NCI-H187 treated with DMSO at 0.1 percent for 48 hours (cell line): ENCODE results near the gene C10orf90.

Source experiments
- DNase-seq: peaks from one replicate; lab custom pipeline; 2025; lab: John Stamatoyannopoulos, UW

The C10orf90 gene

DNA sequence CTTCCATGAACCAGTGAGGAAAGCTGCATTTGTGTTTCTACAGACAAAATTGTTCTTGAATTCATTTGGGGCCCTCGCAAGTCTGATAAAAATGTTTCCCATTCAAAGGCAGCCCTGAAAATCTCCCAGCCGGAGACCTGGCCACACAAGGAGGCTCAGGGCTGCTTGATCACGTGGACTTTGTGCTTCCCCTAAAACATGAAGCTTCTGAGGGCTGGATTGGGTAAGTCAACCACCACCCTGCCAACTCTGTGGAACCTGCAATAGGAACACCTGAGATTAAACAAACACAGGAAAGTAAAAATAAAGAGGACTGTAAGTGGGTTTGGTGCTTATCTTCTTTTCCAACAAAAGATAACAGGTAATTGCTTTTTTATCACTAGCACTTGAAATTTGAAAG, 133.8 kb downstream of the C10orf90 start:
- DNase-seq: no peak

DNA sequence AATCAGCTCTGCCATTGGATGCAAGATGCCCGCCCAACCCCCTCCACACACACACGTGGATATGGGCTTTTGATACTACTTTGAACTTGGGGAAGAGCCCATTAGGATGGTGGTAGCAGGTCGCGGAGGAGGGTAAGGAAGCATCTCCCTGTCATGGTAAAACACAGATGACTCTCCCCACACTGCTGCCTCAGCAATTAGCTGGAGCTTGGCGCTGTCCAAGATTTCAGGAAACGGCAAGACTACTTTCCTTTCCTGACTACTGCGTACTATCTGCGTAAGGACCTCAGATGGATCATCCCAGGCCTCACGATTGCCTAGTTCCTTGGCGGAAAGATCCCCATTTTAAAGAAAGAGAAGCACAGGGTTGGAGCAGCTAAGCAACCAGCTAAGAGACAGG, 134.3 kb downstream of the C10orf90 start:
- no peak for DNase-seq

DNA sequence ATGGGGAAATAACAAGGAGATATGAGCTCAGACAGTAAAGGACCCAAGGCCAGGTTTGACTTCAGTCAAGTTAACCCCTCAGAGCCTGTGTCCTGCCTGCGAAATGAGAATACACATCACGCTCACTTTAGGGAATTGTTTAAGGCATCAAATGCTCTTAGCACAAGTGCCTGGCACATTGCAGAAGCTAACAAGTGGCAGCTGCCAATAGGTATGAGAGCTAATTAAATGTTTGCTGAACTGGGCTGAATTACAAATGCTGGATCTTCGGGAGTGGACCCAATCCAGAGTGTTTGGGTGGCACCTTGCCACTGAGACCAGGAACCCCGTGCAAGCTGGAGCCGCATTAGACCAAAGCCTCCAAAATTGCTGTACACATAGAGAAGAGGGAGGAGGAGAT, 136.8 kb downstream of the C10orf90 start:
- no peak for DNase-seq

DNA sequence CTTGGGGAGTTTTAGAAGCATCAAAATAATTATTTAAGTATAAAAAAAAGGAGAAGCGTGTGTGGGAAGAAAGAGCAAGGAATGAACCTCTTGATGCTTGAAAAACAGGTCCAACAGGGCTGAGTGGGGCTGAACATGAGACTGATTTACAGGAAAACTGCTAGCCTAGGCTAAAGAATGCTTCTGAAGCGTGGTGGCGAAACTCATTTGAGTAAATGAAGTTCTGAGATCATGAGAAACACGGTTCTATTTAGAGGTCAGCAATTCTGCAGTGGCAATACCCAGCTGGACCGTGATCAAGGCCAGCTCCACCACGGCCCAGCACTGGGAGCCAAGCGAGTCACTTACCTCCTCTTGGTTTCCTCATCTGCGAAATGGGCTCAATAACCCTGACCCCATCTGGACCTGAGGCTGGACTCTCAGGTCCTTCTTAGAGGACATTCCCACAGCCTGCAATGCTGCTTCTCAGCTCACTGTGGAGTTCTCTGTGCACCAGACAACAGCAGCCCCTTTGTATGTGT, 142.1 kb downstream of the C10orf90 start:
- DNase-seq: no peak

DNA sequence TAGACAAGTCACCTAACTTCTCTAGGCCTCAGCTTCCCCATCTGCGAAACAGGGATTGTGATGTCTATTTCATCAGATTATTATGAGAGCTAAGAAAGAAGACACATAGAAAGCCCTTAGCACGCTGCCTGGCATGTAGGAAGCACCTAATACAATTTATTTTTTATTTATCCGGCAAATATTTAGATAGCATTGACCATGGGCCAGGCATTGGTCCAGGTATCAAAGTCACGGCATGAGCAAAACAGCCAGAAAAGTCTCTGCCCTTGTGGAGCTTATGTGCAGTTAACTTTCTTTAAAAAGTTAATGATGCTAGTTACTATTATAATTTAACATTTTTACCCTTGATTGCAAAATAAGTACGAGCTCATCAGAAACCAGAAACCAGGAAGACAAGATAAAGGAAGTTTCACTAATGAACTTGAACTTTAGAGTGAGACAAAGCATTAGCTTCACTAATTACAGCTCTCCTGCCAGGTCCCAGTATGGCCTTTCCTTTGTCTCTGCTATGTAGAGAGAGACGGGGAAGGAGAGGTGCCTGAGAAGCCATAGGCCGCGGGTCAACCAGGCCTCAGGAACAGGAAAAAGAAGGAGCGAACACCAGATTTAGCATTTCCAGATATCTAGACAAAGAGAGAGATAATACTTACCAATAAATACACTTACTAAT, 142.7 kb downstream of the C10orf90 start:
- no peak for DNase-seq

DNA sequence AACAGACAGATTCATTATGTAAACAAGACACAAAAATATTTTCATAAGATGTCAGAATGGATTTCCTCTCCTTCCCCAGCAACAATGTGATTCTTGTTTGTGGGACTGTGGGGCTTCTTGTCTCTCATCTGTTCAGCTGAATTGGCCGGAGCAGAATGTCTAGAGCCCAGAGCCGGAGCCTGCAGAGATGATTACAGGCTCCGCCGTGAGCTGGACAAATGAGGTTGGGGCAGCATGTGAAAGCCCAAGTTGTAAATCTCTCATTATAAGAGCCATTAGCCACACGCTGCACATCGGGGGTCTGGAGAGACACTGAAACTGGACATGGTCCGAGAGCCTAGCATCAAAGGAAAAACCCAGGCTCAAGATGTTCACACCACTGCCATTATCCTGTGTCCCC, 145.2 kb downstream of the C10orf90 start:
- no peak for DNase-seq

DNA sequence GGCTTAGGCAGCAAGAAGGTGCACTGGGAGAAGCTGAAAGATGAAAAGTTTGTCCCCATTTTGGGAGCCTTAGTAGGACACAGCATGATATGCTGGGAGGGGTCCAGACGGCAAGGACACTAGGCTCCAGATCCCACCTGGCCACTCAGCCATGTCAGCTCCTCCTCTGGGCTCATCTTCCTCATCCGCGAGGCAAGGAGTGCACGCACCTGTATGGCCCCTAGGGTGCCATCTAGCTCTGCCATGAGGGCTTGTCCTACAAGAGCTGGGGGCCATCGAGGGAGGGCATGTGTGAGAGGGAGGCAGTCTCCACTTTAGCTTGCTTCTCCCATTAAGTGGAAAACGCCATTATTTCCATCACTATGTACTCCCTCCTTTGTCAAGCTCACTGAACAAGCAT, 146.0 kb downstream of the C10orf90 start:
- no peak for DNase-seq

DNA sequence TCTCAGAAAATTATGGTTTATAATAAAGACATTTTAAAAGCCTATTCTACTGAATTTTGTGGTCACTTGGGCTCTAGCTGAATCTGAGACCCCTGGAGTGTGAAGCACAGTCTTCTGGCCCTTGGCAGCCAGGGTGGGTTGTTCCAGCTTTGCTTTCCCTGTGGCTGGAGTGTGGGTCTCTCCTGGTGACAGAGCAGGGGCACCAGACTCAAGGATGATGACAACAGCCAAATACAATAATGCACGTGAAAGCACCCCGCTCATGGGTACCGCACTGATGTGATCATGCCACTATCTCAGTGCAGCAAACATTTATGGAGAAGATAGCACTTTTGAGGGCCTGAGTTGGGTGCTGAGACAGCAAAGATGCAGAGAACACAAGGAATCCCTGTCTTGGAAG, 147.4 kb downstream of the C10orf90 start:
- no peak for DNase-seq

DNA sequence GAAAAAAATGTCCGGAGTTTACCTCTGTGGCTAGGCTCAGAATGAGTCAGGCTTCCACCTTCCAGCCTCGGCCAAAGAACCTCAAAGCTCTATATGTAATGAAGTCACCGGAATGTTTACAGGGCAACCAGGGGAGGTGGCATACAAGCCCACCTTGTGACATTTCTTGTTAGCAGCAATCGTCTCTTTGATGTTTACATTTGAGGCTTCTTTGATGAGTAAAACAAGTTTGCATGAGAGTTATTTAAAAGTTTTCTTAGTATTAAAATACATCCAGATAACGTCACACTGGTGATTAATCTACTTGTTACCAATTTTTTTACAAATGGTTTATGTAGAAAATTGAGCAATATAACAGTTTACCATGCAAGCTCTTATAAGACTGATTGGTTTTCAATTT, 149.1 kb downstream of the C10orf90 start:
- DNase-seq: no peak

DNA sequence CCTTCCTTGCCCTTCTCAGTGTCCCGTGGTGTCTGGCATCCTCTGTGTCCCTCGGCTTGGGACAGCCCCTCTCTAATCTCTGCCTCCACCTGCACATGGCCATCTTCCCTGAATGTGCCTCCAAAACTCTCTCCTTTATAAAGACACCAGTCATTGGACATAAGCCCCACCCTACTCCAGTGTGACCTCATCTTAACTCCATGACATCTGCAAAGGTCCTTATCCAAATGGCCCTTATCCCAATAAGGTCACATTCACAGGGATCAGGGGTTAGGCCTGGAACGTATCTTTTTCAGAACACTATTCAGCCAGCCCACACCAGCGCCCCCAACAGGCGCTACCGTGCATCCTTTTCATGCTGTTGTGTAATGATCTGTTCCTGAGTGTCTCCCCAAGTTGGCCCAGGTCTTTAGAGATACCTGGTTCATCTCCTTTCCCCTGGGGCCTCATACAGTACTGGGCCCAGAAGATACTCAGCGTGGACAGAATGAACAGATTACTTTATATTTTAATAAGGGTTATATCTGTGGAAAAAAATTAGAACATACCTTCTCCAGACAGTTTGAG, 149.7 kb downstream of the C10orf90 start:
- DNase-seq: no peak

DNA sequence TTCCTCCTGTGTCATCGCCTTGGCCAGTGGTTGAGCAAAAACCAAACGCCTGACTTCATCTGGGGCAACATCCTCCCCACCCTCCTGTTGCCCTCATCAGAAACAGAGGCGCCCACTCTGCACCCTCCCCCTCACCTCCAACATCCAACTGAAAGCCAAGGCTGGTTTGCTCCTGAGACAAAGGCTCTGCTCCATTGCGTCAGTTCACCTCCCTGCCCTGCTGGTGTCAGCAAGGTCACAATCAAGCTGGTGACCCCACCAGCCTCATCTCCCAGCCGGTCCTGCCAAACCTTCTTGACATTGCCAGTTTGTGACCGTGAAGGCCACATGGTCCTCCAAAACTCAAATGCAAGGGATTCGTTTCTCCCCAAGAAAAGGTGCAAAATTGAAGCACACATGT, 150.5 kb downstream of the C10orf90 start:
- DNase-seq: no peak

DNA sequence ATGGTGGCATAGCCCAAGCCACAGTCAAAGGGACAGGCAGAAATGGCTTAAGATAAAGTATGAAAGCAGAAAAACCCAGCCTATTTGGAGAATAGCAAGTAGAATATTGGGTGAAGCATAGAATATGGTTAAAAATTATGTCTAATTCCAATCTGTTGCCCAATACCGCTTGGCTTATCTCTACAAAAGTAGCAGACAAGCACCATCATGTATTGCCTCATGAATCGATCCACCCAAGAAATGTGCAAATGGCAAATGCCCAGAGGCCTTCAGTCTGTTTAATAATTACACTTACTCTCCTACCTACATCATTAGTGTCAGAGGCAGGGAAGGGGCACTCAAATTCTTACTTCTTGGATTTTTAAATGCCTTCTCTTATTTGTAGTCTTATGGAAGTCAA, 151.3 kb downstream of the C10orf90 start:
- DNase-seq: no peak

DNA sequence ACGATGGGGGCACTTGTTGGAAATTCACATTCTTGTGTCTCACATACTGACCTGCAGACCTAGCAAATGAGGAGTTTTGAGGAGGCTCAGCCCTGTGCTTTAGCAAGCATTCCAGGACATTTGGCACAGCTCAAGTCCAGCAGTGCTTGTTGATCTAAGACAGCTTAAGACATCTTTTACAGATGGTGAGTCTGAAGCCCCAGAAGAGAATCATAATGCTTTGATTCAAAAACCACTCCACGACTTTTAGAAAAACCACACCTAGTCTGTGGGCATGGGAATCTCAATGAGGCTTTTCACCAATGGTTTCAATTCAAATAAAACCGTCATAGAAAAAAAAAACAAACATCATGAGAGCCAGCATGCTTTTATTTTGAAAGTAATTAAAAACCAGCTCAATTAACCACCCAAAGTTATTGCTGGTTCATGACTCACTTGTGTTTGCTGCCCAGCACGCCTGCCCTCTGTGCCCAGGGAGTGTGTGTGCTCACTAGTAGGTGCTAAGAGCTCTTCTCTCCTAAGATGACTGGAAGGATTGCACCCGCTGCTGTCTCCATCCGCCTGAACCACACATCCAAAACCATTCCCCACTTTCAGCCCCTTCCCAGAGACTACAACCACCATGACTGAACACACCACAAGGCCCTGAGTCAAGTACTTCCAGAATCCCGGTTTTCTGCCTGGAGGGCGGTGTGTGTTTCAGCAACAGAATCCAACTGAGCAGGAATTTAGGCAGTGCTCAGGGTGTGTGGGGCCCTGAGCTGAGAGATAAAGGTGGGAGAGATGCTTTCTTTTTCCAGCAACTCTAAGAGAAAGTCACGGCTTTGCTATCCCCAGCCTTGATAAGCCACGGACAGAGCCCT, 152.0 kb downstream of the C10orf90 start:
- DNase-seq: no peak

DNA sequence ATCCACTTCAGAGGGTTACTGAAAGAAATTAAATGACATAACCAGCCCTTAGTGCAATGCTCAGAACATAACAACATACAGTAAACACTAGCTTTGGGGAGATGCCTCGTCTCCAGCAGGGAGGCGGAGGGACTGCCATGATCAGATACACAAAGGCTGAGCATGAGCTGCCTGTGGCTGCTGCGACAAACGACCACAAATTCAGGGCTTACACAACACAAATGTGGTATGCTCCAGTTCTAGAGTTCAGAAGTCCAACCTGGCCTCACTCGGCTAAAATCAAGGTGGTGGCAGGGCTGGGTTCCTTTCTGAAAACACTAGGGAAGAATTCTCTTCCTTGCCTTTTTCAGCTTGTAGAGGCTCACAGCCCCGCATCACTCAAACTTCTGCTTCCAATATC, 154.0 kb downstream of the C10orf90 start:
- no peak for DNase-seq

DNA sequence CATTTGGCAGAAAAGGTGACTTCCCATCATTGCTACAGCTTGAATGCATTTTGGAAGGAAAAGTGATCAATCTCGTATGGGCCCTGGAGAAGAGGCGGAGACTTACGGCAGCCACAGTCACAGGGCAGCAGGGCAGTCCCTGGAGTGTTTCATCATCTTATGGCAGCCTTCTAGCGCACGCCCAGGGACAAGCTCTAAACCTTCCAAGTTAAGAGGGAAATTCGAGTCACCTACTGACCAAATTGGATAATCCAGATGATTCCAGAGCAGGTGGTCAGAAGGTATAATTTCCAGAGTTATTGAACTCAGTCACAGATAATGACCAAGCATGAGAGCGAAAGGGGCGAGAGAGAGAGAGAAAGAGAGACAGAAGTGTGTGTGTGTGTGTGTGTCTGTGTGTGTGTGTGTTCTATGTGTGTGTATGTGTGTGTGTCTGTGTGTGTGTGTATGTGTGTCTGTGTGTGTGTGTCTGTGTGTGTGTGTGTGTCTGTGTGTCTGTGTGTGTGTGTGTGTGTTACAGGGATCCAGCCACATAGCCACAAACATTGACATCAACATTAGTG, 158.5 kb downstream of the C10orf90 start:
- no peak for DNase-seq

DNA sequence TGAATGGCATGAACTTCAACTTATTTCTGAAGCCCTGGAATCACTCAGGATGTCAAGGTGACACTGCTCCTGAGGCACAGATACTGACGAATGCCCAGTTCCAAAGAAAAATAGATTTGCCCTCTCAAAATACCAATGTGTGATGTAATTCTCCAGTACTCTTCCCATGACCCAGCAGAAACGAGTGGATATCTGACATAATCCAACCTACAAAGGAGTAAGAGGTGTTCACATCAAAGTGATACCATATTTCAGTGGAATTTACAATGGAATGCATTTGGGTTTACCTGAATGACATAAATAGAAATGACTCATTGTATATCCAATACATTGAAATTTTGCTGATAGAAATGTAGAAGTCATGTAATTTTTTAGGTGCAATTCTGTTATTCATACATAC, 161.3 kb downstream of the C10orf90 start:
- DNase-seq: no peak

DNA sequence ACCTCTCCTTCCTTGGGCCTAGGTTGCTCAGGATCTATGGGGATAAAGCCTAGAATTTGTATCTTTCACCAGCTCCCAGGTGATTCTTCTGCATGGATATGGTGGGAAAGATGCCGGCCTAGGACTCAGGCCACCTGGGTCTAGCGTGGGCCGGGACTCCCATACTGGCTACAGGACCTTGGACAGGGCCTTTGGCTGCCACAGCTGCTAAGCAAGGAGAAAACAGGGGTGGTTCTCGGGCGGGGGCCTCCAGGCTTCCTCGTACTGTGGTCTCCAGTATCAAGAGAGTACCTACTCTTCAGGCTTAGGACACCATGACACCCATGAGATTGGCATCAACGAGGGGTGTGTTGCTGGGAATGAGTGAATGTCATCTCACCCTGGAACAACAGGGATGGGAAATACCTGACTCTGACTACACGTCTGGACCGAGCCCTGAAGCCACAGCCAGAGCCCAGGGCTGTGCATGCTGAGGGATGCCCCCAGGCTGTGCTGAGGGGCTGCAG, 161.9 kb downstream of the C10orf90 start:
- DNase-seq: no peak

DNA sequence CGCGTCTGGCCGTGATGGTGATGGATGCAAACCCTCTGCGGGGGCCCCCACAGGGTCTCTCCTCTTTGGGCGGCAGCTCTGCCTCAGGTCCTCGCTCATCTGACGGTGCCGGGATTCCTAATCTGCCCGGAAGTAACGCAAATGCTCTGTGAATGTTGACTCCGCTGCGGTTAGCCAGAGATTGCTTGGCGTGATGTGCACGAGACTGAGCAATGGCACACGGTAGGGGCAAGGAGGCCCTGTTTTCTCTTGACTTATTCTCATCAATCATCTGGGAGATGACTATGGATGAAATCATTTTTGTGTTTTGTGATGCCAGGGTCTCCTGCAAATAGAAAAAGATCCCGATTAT, 165.8 kb downstream of the C10orf90 start:
- no peak for DNase-seq

DNA sequence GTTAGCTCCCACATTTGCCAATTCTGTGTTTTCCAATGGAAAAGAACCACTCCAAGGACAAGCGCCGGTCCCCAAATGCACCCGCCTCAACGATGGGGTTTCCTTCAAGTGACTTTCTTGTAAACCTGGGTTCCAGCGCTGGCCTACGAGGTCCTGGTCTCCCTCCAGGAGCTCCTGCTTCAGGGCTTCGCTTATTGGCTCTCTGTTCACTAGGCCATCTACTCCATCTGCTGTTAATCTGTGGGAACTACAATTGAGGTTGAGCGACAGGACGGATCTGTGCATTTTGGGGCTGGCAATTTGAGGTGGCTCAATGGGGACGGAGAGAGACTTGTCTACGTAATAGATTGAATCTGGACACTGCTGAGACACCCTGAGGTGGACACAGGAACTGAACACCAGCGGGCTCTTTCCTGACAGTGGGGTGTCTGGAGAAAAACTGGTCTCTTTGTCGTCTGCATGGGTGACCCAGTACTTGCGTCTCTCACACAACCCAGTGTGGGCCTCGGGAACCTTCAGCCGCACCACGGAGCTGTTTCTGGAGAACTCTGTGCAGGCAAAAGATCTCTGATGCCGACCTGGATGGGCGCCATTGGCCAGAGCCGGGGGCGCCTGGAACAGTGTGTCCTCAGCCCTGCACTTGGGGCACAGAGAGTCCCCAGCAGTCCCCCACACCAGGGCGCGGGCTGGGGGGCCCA, 166.3 kb downstream of the C10orf90 start:
- no peak for DNase-seq

DNA sequence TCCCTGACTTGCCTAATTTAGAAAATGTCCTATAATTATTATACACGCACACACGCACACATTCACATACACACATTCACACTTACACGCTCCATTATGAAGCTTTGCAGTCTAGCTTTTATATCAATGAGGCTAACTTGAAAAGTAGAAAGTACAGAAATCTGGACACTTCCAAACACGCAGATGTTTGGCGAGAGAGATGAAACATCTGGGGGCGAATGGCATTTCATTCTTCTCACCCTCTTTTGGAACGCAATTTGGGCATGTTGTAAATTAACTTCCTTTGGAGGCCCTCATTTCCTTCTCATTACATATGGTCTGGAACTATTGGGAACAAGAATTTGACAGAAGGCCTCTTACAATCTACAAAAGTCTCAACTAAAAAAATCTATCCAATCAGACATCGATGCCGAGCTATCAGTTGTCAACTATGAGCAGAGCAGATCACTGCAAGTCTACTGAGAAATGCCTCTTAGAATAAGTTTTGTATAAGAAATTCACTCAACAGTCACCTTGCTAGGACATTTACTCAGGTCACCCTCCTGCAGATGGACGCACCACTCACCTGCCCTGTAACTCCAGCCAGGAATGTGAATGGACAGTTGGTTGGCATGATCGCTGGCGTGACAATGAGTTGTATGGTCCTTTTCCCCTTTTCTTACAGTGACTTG, 167.0 kb downstream of the C10orf90 start:
- DNase-seq: no peak

DNA sequence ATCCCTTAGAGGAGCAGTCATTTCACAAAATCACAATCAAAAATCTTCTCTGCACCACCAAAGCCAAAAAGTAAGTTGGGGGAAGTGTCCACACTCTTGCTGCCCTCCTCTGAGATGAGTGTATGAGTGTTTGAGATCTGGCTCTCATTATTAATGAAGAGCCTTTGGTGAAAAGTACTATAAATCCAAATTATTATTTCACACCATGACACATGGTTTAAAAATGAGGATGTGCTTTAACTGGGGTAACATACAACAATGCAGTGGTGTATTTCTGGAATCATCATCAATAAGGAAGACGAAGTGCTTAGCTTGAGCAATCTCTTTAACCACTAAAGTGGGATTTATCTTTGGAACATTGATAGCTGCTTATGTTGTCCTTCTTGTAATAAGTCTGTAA, 168.1 kb downstream of the C10orf90 start:
- DNase-seq: no peak
